GM12878 (cell line): ENCODE results near the gene PROSER2. TPM values are rescaled to one million over a fixed set of nuclear protein-coding genes. Genes with fewer than 3 reads are reported as not detected.

Source experiments
- polyA plus RNA-seq, 11 experiments: library from polyadenylated mRNA; depleted of rRNA in 4 of 11; unstranded in 6 of 11; stranded (reverse) in 5 of 11; fragments of >200 nt; fragmentation: Nextera tagmentation in 4 of 11; fragmentation: Illumina TruSeq in 1 of 11; extraction: Ambion mirVana in 4 of 11; extraction: Trizol in 1 of 11; gene quantifications; 1 replicate in 1 of 11; 2 replicates in 10 of 11; pipeline versions ENCODE4 v1.2.1 to v1.2.3, GENCODE V29; 2011 to 2016; ENCODE audit warnings: inconsistent platforms in 2 of 11, missing spikeins in 2 of 11, low read depth in 1 of 11
- total RNA-seq, 4 experiments: library from RNA; depleted of rRNA in 3 of 4; stranded (reverse); fragments of >200 nt in 3 of 4; fragmentation: Illumina TruSeq in 1 of 4; extraction: Trizol in 1 of 4; gene quantifications; 2 replicates each; pipeline versions ENCODE4 v1.2.1 to v1.2.3, GENCODE V29; 2013 to 2021

PROSER2 gene
- total and polyA plus RNA-seq, 10 of the 15 experiments (the other 5 are each of a cell fraction or from before 2014, with no cell fraction given): 0.04 to 0.25 (median 0.07) TPM; not detected in 6

Other genes starting within 250 kb of the PROSER2 start
- 25.8 and 32.1 TPM in 2 replicates for gene USP6NL, start 211.7 kb upstream of the PROSER2 start, total RNA-seq (2014; rRNA removed)
- 21.7 and 22.2 TPM in 2 replicates for gene USP6NL, start 211.7 kb upstream of the PROSER2 start, total RNA-seq (2014; rRNA removed; fragmentation: Illumina TruSeq; extraction: Trizol)
- 25.0 and 27.7 TPM in 2 replicates for gene USP6NL, start 211.7 kb upstream of the PROSER2 start, total RNA-seq (2021)
- gene USP6NL, start 211.7 kb upstream of the PROSER2 start, polyA plus RNA-seq (2011; rRNA removed): 12.1 and 13.3 TPM in 2 replicates
- gene USP6NL, start 211.7 kb upstream of the PROSER2 start, polyA plus RNA-seq (2014; fragmentation: Illumina TruSeq; extraction: Trizol): 22.5 and 24.0 TPM in 2 replicates
- gene USP6NL, start 211.7 kb upstream of the PROSER2 start, polyA plus RNA-seq (2014; fragmentation: Nextera tagmentation; extraction: Ambion mirVana): 1 to 10 TPM; 4.0 to 6.5 TPM
- 19.2 and 21.5 TPM in 2 replicates for gene USP6NL, start 211.7 kb upstream of the PROSER2 start, polyA plus RNA-seq (2014; rRNA removed)
- 10 to 100 TPM; 12.5 to 14.9 TPM for gene USP6NL, start 211.7 kb upstream of the PROSER2 start, polyA plus RNA-seq (2016; fragmentation: Nextera tagmentation; extraction: Ambion mirVana)
- gene ECHDC3, start 81.0 kb upstream of the PROSER2 start, total RNA-seq (2014; rRNA removed): 10.0 and 11.8 TPM in 2 replicates
- gene ECHDC3, start 81.0 kb upstream of the PROSER2 start, total RNA-seq (2014; rRNA removed; fragmentation: Illumina TruSeq; extraction: Trizol): 6.0 and 6.9 TPM in 2 replicates
- 6.6 and 8.5 TPM in 2 replicates for gene ECHDC3, start 81.0 kb upstream of the PROSER2 start, total RNA-seq (2021)
- gene ECHDC3, start 81.0 kb upstream of the PROSER2 start, polyA plus RNA-seq (2011; rRNA removed): 0.09 and 0.19 TPM in 2 replicates
- 2.4 and 6.0 TPM in 2 replicates for gene ECHDC3, start 81.0 kb upstream of the PROSER2 start, polyA plus RNA-seq (2014; fragmentation: Illumina TruSeq; extraction: Trizol)
- gene ECHDC3, start 81.0 kb upstream of the PROSER2 start, polyA plus RNA-seq (2014; fragmentation: Nextera tagmentation; extraction: Ambion mirVana): under 1 TPM; 0.16 to 0.47 TPM
- gene ECHDC3, start 81.0 kb upstream of the PROSER2 start, polyA plus RNA-seq (2014; rRNA removed): 8.1 and 8.8 TPM in 2 replicates
- gene ECHDC3, start 81.0 kb upstream of the PROSER2 start, polyA plus RNA-seq (2016; fragmentation: Nextera tagmentation; extraction: Ambion mirVana): 1 to 10 TPM; 3.8 to 8.0 TPM
- gene UPF2, start 219.5 kb downstream of the PROSER2 start, total RNA-seq (2014; rRNA removed): 21.0 and 25.0 TPM in 2 replicates
- 42.6 and 44.2 TPM in 2 replicates for gene UPF2, start 219.5 kb downstream of the PROSER2 start, total RNA-seq (2014; rRNA removed; fragmentation: Illumina TruSeq; extraction: Trizol)
- gene UPF2, start 219.5 kb downstream of the PROSER2 start, total RNA-seq (2021): 27.6 and 30.6 TPM in 2 replicates
- 24.3 and 37.9 TPM in 2 replicates for gene UPF2, start 219.5 kb downstream of the PROSER2 start, polyA plus RNA-seq (2011; rRNA removed)
- 44.4 and 57.4 TPM in 2 replicates for gene UPF2, start 219.5 kb downstream of the PROSER2 start, polyA plus RNA-seq (2014; fragmentation: Illumina TruSeq; extraction: Trizol)
- gene UPF2, start 219.5 kb downstream of the PROSER2 start, polyA plus RNA-seq (2014; fragmentation: Nextera tagmentation; extraction: Ambion mirVana): 10 to 100 TPM; 21.2 to 22.2 TPM
- 19.6 and 24.0 TPM in 2 replicates for gene UPF2, start 219.5 kb downstream of the PROSER2 start, polyA plus RNA-seq (2014; rRNA removed)
- gene UPF2, start 219.5 kb downstream of the PROSER2 start, polyA plus RNA-seq (2016; fragmentation: Nextera tagmentation; extraction: Ambion mirVana): 10 to 100 TPM; 34.2 to 34.6 TPM
- gene DHTKD1, start 245.6 kb downstream of the PROSER2 start, total RNA-seq (2014; rRNA removed): 23.7 and 27.0 TPM in 2 replicates
- 26.3 and 29.0 TPM in 2 replicates for gene DHTKD1, start 245.6 kb downstream of the PROSER2 start, total RNA-seq (2014; rRNA removed; fragmentation: Illumina TruSeq; extraction: Trizol)
- gene DHTKD1, start 245.6 kb downstream of the PROSER2 start, total RNA-seq (2021): 33.9 and 35.0 TPM in 2 replicates
- 26.2 and 26.6 TPM in 2 replicates for gene DHTKD1, start 245.6 kb downstream of the PROSER2 start, polyA plus RNA-seq (2011; rRNA removed)
- 29.5 and 35.9 TPM in 2 replicates for gene DHTKD1, start 245.6 kb downstream of the PROSER2 start, polyA plus RNA-seq (2014; fragmentation: Illumina TruSeq; extraction: Trizol)
- gene DHTKD1, start 245.6 kb downstream of the PROSER2 start, polyA plus RNA-seq (2014; fragmentation: Nextera tagmentation; extraction: Ambion mirVana): 10 to 100 TPM; 11.3 to 12.0 TPM
- 24.0 and 27.5 TPM in 2 replicates for gene DHTKD1, start 245.6 kb downstream of the PROSER2 start, polyA plus RNA-seq (2014; rRNA removed)
- 10 to 100 TPM; 28.8 to 31.9 TPM for gene DHTKD1, start 245.6 kb downstream of the PROSER2 start, polyA plus RNA-seq (2016; fragmentation: Nextera tagmentation; extraction: Ambion mirVana)